Activated T-cell treated with anti-CD3 and anti-CD28 coated beads, Interleukin-2, amount 50 U/mL, for 72 hours (primary cell): ENCODE measurements around the gene SLC25A22. TPM values are rescaled to one million over a fixed set of nuclear protein-coding genes. Genes with fewer than 3 reads are reported as not detected.

ENCODE experiments used
- ATAC-seq, 2 donors: fragments of 150-1000 bp; cut with Tn5 transposase; replicated peaks in 1 of 2; 2 replicates each; pipeline ENCODE4 v1.10.0; 2021; ENCODE audit warnings: moderate library complexity in 2 of 2, mild to moderate bottlenecking in 1 of 2
- DNase-seq, 2 donors: peaks; one replicate each; pipeline ENCODE4 v3.0.0; 2021 to 2022; ENCODE audit warnings: mixed read lengths in 1 of 2
- H3K27ac Mint-ChIP-seq: one replicate; pipeline ENCODE4 v1.8.0; 2022; ENCODE audit warnings: mild to moderate bottlenecking, moderate library complexity, mixed read lengths
- H3K27me3 Mint-ChIP-seq: one replicate; pipeline ENCODE4 v1.8.0; 2022; ENCODE audit warnings: low read depth, mixed read lengths
- H3K36me3 Mint-ChIP-seq, 2 donors: one replicate each; pipeline ENCODE4 v1.8.0; 2022; ENCODE audit warnings: mixed read lengths in 2 of 2, mild to moderate bottlenecking in 1 of 2; ENCODE audit not compliant: insufficient read depth in 2 of 2
- H3K4me1 Mint-ChIP-seq: one replicate; pipeline ENCODE4 v1.8.0; 2022; ENCODE audit warnings: low read depth, mixed read lengths
- H3K4me3 Mint-ChIP-seq, 2 donors: one replicate each; pipeline ENCODE4 v1.8.0; 2022; ENCODE audit warnings: mild to moderate bottlenecking in 2 of 2, mixed read lengths in 2 of 2, moderate library complexity in 2 of 2
- H3K9me3 Mint-ChIP-seq, 2 donors: one replicate each; pipeline ENCODE4 v1.8.0; 2022; ENCODE audit warnings: mixed read lengths in 2 of 2
- total RNA-seq, 2 donors: library from RNA; stranded (reverse); gene quantifications; one replicate each; pipeline ENCODE4 v1.2.3, GENCODE V29; 2022

SLC25A22 gene
- 10 to 100 TPM; 30.8 to 40.2 TPM for total RNA-seq

GRCh38 chr11:798093-798713 lies at the start of gene SLC25A22:
TSS of gene SLC25A22 (minus strand) at chr11:798281. CDS start at chr11:795006, 3,275 bp downstream.
- DNase-seq = peak; percentile 90 to 93
- Mint-ChIP-seq H3K4me1 (peaks cover 17% of the 10 kb centered on the region), H3K4me3 (peak within 1 kb of the TSS; percentile 78 to 97), H3K9me3 (no peaks in the 10 kb centered on the region), H3K27ac (peak within 1 kb of the TSS; percentile 78), H3K27me3 (no peaks in the 10 kb centered on the region), H3K36me3 (peaks cover 0 to 2% of the 10 kb centered on the region in 2 donors)
- peak; percentile 60 to 61 for ATAC-seq

GRCh38 chr11:847876-848275 lies 49.8 kb upstream of the SLC25A22 start:
- DNase-seq = no peak
- Mint-ChIP-seq H3K27me3 (peaks cover 4% of the 10 kb centered on the region), H3K9me3 (no peaks in the 10 kb centered on the region), H3K4me1 (peaks cover 18% of the 10 kb centered on the region), H3K27ac (no peak overlapping the region), H3K36me3 (no peaks in the 10 kb centered on the region), H3K4me3 (no peak overlapping the region)
- ATAC-seq = no peak

GRCh38 chr11:846496-847098 lies 48.5 kb upstream of the SLC25A22 start:
- no peak for ATAC-seq
- H3K4me3 Mint-ChIP-seq = no peak overlapping the region
- peaks cover 18% of the 10 kb centered on the region for H3K4me1 Mint-ChIP-seq
- H3K9me3 Mint-ChIP-seq = no peaks in the 10 kb centered on the region
- H3K27ac Mint-ChIP-seq = no peak overlapping the region
- no peak for DNase-seq
- H3K27me3 Mint-ChIP-seq = peaks cover 4% of the 10 kb centered on the region
- H3K36me3 Mint-ChIP-seq = no peaks in the 10 kb centered on the region

- Mint-ChIP-seq H3K27ac (no peak overlapping the region), H3K9me3 (no peaks in the 10 kb centered on the region), H3K27me3 (peaks cover 4% of the 10 kb centered on the region), H3K4me3 (no peak overlapping the region), H3K4me1 (peaks cover 23% of the 10 kb centered on the region), H3K36me3 (no peaks in the 10 kb centered on the region)
- no peak for DNase-seq
- no peak for ATAC-seq
Measured at GRCh38 chr11:845872-846495, 47.9 kb upstream of the SLC25A22 start.

- peak overlapping the region; percentile 29 to 49 for H3K4me3 Mint-ChIP-seq
- no peak for DNase-seq
- H3K4me1 Mint-ChIP-seq = peaks cover 30% of the 10 kb centered on the region
Measured at GRCh38 chr11:844693-845644, 46.9 kb upstream of the SLC25A22 start.

GRCh38 chr11:843818-844692 lies 46.0 kb upstream of the SLC25A22 start:
- no peak for ATAC-seq
- peaks cover 4% of the 10 kb centered on the region for H3K27me3 Mint-ChIP-seq
- H3K4me1 Mint-ChIP-seq = peaks cover 30% of the 10 kb centered on the region
- no peaks in the 10 kb centered on the region for H3K9me3 Mint-ChIP-seq
- H3K36me3 Mint-ChIP-seq = peaks cover 0 to 2% of the 10 kb centered on the region in 2 donors
- H3K4me3 Mint-ChIP-seq = peak overlapping the region; percentile 74 to 86
- DNase-seq = peak in 1 of 2 donors; percentile 37
- peak overlapping the region; percentile 60 for H3K27ac Mint-ChIP-seq

More at GRCh38 chr11:844693-845644, 46.9 kb upstream of the SLC25A22 start:
- Mint-ChIP-seq H3K27me3 (peaks cover 4% of the 10 kb centered on the region), H3K9me3 (no peaks in the 10 kb centered on the region), H3K27ac (no peak overlapping the region), H3K36me3 (no peaks in the 10 kb centered on the region)
- no peak for ATAC-seq

GRCh38 chr11:843086-843734 lies 45.1 kb upstream of the SLC25A22 start:
- H3K4me3 Mint-ChIP-seq = peak overlapping the region; percentile 74 to 86
- H3K4me1 Mint-ChIP-seq = peaks cover 25% of the 10 kb centered on the region
- H3K36me3 Mint-ChIP-seq = peaks cover 0 to 4% of the 10 kb centered on the region in 2 donors
- DNase-seq = no peak
- H3K9me3 Mint-ChIP-seq = no peaks in the 10 kb centered on the region
- ATAC-seq = peak in 1 of 2 donors; percentile 13
- no peaks in the 10 kb centered on the region for H3K27me3 Mint-ChIP-seq
- H3K27ac Mint-ChIP-seq = no peak overlapping the region

GRCh38 chr11:842370-843002 lies 44.4 kb upstream of the SLC25A22 start, which contains the start of the genes POLR2L and TSPAN4:
TSS of gene POLR2L (minus strand) at chr11:842529. CDS start at chr11:842508, 21 bp downstream.
TSS of gene TSPAN4 (plus strand) at chr11:842852. CDS start at chr11:850305, 7,453 bp downstream.
- H3K27me3 Mint-ChIP-seq = no peaks in the 10 kb centered on the region
- no peaks in the 10 kb centered on the region for H3K9me3 Mint-ChIP-seq
- DNase-seq (peak; percentile 93 to 94), ATAC-seq (peak; percentile 79 to 84)
- peak within 1 kb of the TSS; percentile 79 for H3K27ac Mint-ChIP-seq
- peaks cover 25% of the 10 kb centered on the region for H3K4me1 Mint-ChIP-seq
- H3K36me3 Mint-ChIP-seq = peaks cover 0 to 4% of the 10 kb centered on the region in 2 donors
- peak within 1 kb of the TSS; percentile 86 to 88 for H3K4me3 Mint-ChIP-seq

GRCh38 chr11:841981-842369 lies 43.9 kb upstream of the SLC25A22 start:
- Mint-ChIP-seq H3K4me1 (peaks cover 25% of the 10 kb centered on the region), H3K9me3 (no peaks in the 10 kb centered on the region), H3K4me3 (peak overlapping the region; percentile 83 to 88), H3K27me3 (no peaks in the 10 kb centered on the region), H3K27ac (peak overlapping the region; percentile 79), H3K36me3 (peaks cover 0 to 4% of the 10 kb centered on the region in 2 donors)
- no peak for DNase-seq
- ATAC-seq = peak; percentile 1 to 2

- ATAC-seq (no peak), DNase-seq (no peak)
- peaks cover 0 to 4% of the 10 kb centered on the region in 2 donors for H3K36me3 Mint-ChIP-seq
- peak overlapping the region; percentile 83 to 88 for H3K4me3 Mint-ChIP-seq
- no peaks in the 10 kb centered on the region for H3K9me3 Mint-ChIP-seq
- H3K4me1 Mint-ChIP-seq = peaks cover 25% of the 10 kb centered on the region
- no peak overlapping the region for H3K27ac Mint-ChIP-seq
- no peaks in the 10 kb centered on the region for H3K27me3 Mint-ChIP-seq
Measured at GRCh38 chr11:839875-840617, 42.0 kb upstream of the SLC25A22 start.

GRCh38 chr11:839280-839623 lies 41.2 kb upstream of the SLC25A22 start:
- DNase-seq (no peak), ATAC-seq (no peak)
- H3K4me1 Mint-ChIP-seq = peaks cover 25% of the 10 kb centered on the region
- H3K36me3 Mint-ChIP-seq = peaks cover 0 to 4% of the 10 kb centered on the region in 2 donors
- no peaks in the 10 kb centered on the region for H3K27me3 Mint-ChIP-seq
- H3K9me3 Mint-ChIP-seq = no peaks in the 10 kb centered on the region
- H3K27ac Mint-ChIP-seq = no peak overlapping the region
- no peak overlapping the region for H3K4me3 Mint-ChIP-seq
